HepG2 (cell line): ENCODE results near the gene HSF4. TPM values are rescaled to one million over a fixed set of nuclear protein-coding genes. Genes with fewer than 3 reads are reported as not detected.

Experiments used
- HDAC2 ChIP-seq: sonication (generic); formaldehyde crosslinking; IDR thresholded peaks from 2 replicates; pipeline ENCODE4 v1.4.0; 2020; ENCODE audit warnings: missing genetic modification reagents
- HMGXB3 ChIP-seq: sonication (generic); formaldehyde crosslinking; IDR thresholded peaks from 2 replicates; pipeline ENCODE4 v1.4.0; 2020; ENCODE audit warnings: missing genetic modification reagents, borderline replicate concordance
- NONO ChIP-seq, 2 experiments: fragments of 450-650 bp in 1 of 2; sonication (generic) in 1 of 2; formaldehyde crosslinking in 1 of 2; IDR thresholded peaks in 1 of 2; conservative IDR thresholded peaks in 1 of 2; 2 replicates each; pipeline versions ENCODE4 v1.6.1 to v1.8.0; 2017 to 2022; ENCODE audit warnings: mild to moderate bottlenecking in 1 of 2, missing genetic modification reagents in 1 of 2, moderate library complexity in 1 of 2
- SP140L ChIP-seq: sonication (generic); formaldehyde crosslinking; IDR thresholded peaks from 2 replicates; pipeline ENCODE4 v1.4.0; 2020; ENCODE audit warnings: missing genetic modification reagents, borderline replicate concordance
- TOE1 ChIP-seq: sonication (generic); formaldehyde crosslinking; IDR thresholded peaks from 2 replicates; pipeline ENCODE4 v1.4.0; 2020; ENCODE audit warnings: mild to moderate bottlenecking, missing genetic modification reagents
- ZBTB40 ChIP-seq, 2 experiments: fragments of 450-650 bp in 1 of 2; sonication (generic) in 1 of 2; formaldehyde crosslinking in 1 of 2; IDR thresholded peaks; 2 replicates each; pipeline versions ENCODE4 v1.6.1 to v1.8.0; 2016 to 2022; ENCODE audit warnings: antibody characterized with exemption in 1 of 2, mild to moderate bottlenecking in 1 of 2, missing genetic modification reagents in 1 of 2
- ZNF343 ChIP-seq: sonication (generic); formaldehyde crosslinking; IDR thresholded peaks from 2 replicates; pipeline ENCODE4 v1.4.0; 2020; ENCODE audit warnings: mild to moderate bottlenecking, missing genetic modification reagents
- ZNF552 ChIP-seq: sonication (generic); formaldehyde crosslinking; IDR thresholded peaks from 2 replicates; pipeline ENCODE4 v1.9.0; 2022; ENCODE audit warnings: missing genetic modification reagents, mild to moderate bottlenecking, borderline replicate concordance
- ZNF788 ChIP-seq: sonication (generic); formaldehyde crosslinking; IDR thresholded peaks from 2 replicates; pipeline ENCODE4 v1.5.0; 2020; ENCODE audit warnings: mild to moderate bottlenecking, missing genetic modification reagents, borderline replicate concordance
- ZSCAN12 ChIP-seq: sonication (generic); formaldehyde crosslinking; IDR thresholded peaks from 2 replicates; pipeline ENCODE4 v1.9.0; 2021; ENCODE audit warnings: mild to moderate bottlenecking, missing genetic modification reagents
- ZSCAN25 ChIP-seq: sonication (generic); formaldehyde crosslinking; IDR thresholded peaks from 2 replicates; pipeline ENCODE4 v1.8.0; 2022; ENCODE audit warnings: mild to moderate bottlenecking, missing genetic modification reagents
- polyA plus RNA-seq, 8 experiments: library from polyadenylated mRNA; depleted of rRNA in 3 of 8; stranded (reverse) in 7 of 8; unstranded in 1 of 8; fragments of >200 nt; fragmentation: Illumina TruSeq in 4 of 8; extraction: Trizol in 4 of 8; gene quantifications; 2 replicates each; pipeline versions ENCODE4 v1.2.1 to v1.2.3, GENCODE V29; 2011 to 2016; ENCODE audit warnings: low read depth in 4 of 8, missing spikeins in 1 of 8, mixed read lengths in 1 of 8; ENCODE audit not compliant: insufficient read depth in 1 of 8
- total RNA-seq, 5 experiments: library from RNA; depleted of rRNA; stranded (reverse); fragments of >200 nt; fragmentation: Illumina TruSeq; extraction: Trizol; gene quantifications; 2 replicates each; pipeline ENCODE4 v1.2.3, GENCODE V29; 2016; ENCODE audit warnings: low read depth in 1 of 5

HSF4 gene
- total and polyA plus RNA-seq, 2 of the 13 experiments (the other 11 are each of a cell fraction or from before 2014, with no cell fraction given), result 3.5 to 16.9 TPM

- no peak for TF ChIP-seq ZBTB40 (IDR thresholded peaks at IDR 0.05)
- TF ChIP-seq ZBTB40 (CRISPR knock-in tag; IDR thresholded peaks at IDR 0.05), result peak; percentile 33; the same call in 1 of the 2 replicates
- TF ChIP-seq SP140L, result no peak
- TF ChIP-seq HDAC2, result peak; percentile 83
- no peak for TF ChIP-seq ZSCAN25 (CRISPR knock-in tag)
- TF ChIP-seq ZNF552, result peak; percentile 57; the same call in 1 of the 2 replicates
- TF ChIP-seq NONO (IDR thresholded peaks at IDR 0.05), result no peak
- TF ChIP-seq NONO (CRISPR knock-in tag; conservative IDR thresholded peaks at IDR 0.05), result peak; percentile 94
- TF ChIP-seq TOE1 (CRISPR knock-in tag), result no peak
- TF ChIP-seq ZSCAN12 (CRISPR knock-in tag), result no peak
- peak; percentile 89 for TF ChIP-seq ZNF788 (CRISPR knock-in tag)
- peak; percentile 62; the same call in 1 of the 2 replicates for TF ChIP-seq ZNF343 (CRISPR knock-in tag)
- TF ChIP-seq HMGXB3 (CRISPR knock-in tag), result no peak
Measured at GRCh38 chr16:67177743-67178699, 13.5 kb downstream of the HSF4 start (continued).
